Endothelial cell of umbilical vein (primary cell): ENCODE data around the gene LIN28B. TPM values are rescaled to one million over a fixed set of nuclear protein-coding genes. Genes with fewer than 3 reads are reported as not detected.

Experiments
- BruUV-seq: library from RNA; stranded (reverse); fragments of 400-500 nt; replicated peaks from 2 replicates; lab custom pipeline; 2021; lab: Mats Ljungman, UMichigan
- CTCF ChIA-PET: fragments of 300-600, 350-600 bp; sonication (Branson Sonifier 250); formaldehyde crosslinking; loops from one replicate; lab custom pipeline; 2021; ENCODE audit warnings: antibody characterized with exemption, inconsistent platforms; lab: Charles Lee
- POLR2A ChIA-PET: fragments of 300-600, 350-600 bp; sonication (Branson Sonifier 250); formaldehyde crosslinking; loops from one replicate; lab custom pipeline; 2021; ENCODE audit warnings: antibody characterized with exemption, inconsistent platforms; lab: Charles Lee
- DNase-seq: peaks from one replicate; pipeline ENCODE4 v3.0.0-alpha.2; 2011; ENCODE audit warnings: low read depth, low spot score
- FAIRE-seq: peaks from 2 replicates; lab custom pipeline; 2011; peaks lifted over from hg19 to GRCh38; lab: Jason Lieb, UNC
- H2AFZ ChIP-seq: 2 replicates; pipeline ENCODE4 v1.6.0; 2012; ENCODE audit warnings: low read depth, low read length, control low read depth, inconsistent platforms
- H3K27ac ChIP-seq: 2 replicates; pipeline ENCODE4 v1.5.1; 2011; ENCODE audit warnings: low read depth, mild to moderate bottlenecking, control low read depth, low read length, moderate library complexity; ENCODE audit not compliant: insufficient read depth
- H3K27me3 ChIP-seq, 2 experiments: 2 replicates each; pipeline versions ENCODE4 v1.6.0 to v1.6.1; 2011; ENCODE audit warnings: low read length in 2 of 2, mixed read lengths in 1 of 2; ENCODE audit not compliant: control insufficient read depth in 2 of 2, insufficient read depth in 2 of 2
- H3K36me3 ChIP-seq, 2 experiments: 2 replicates in 1 of 2; 3 replicates in 1 of 2; pipeline ENCODE4 v1.5.1; 2011; ENCODE audit warnings: low read length in 2 of 2, mild to moderate bottlenecking in 1 of 2, moderate library complexity in 1 of 2; ENCODE audit not compliant: control insufficient read depth in 2 of 2, insufficient read depth in 2 of 2; ENCODE audit errors: extremely low read depth in 1 of 2
- H3K4me1 ChIP-seq: 3 replicates; pipeline ENCODE4 v1.5.1; 2011; ENCODE audit warnings: mild to moderate bottlenecking, low read length; ENCODE audit not compliant: control insufficient read depth, insufficient read depth; ENCODE audit errors: extremely low read depth
- H3K4me2 ChIP-seq: 2 replicates; pipeline ENCODE4 v1.6.1; 2011; ENCODE audit warnings: low read length, control low read depth, mixed read lengths; ENCODE audit not compliant: insufficient read depth
- H3K4me3 ChIP-seq, 3 experiments: fragments of 200-600 bp in 1 of 3; sonication (generic), shearing (Covaris generic) in 1 of 3; replicated peaks in 1 of 3; 2 replicates each; pipeline ENCODE4 v1.5.1; 2011 to 2016; ENCODE audit warnings: control low read depth in 3 of 3, low read length in 3 of 3, mild to moderate bottlenecking in 2 of 3, inconsistent platforms in 1 of 3, low read depth in 1 of 3, moderate library complexity in 1 of 3; ENCODE audit not compliant: insufficient read depth in 1 of 3
- H3K79me2 ChIP-seq: 2 replicates; pipeline ENCODE4 v1.6.0; 2012; ENCODE audit warnings: low read length, inconsistent platforms; ENCODE audit not compliant: control insufficient read depth, insufficient read depth
- H3K9ac ChIP-seq: replicated peaks from 2 replicates; pipeline ENCODE3; 2011; ENCODE audit warnings: low read length, control low read depth; ENCODE audit not compliant: insufficient read depth; ENCODE audit errors: extremely low read depth
- H3K9me1 ChIP-seq: replicated peaks from 3 replicates; pipeline ENCODE4 v1.6.0; 2011; ENCODE audit warnings: mild to moderate bottlenecking, low read length; ENCODE audit not compliant: control insufficient read depth, insufficient read depth; ENCODE audit errors: extremely low read depth
- H3K9me3 ChIP-seq: replicated peaks from 2 replicates; pipeline ENCODE4 v1.5.1; 2012; ENCODE audit warnings: low read length, inconsistent platforms; ENCODE audit not compliant: control insufficient read depth, insufficient read depth
- H4K20me1 ChIP-seq: replicated peaks from 2 replicates; pipeline ENCODE3; 2011; ENCODE audit warnings: mild to moderate bottlenecking, low read length; ENCODE audit not compliant: control insufficient read depth, insufficient read depth; ENCODE audit errors: extremely low read depth
- EZH2 ChIP-seq: IDR thresholded peaks from 2 replicates; pipeline ENCODE4 v1.6.1; 2012; ENCODE audit warnings: borderline replicate concordance, low read depth, mild to moderate bottlenecking, moderate library complexity, low read length, inconsistent platforms; ENCODE audit not compliant: severe bottlenecking
- FOS ChIP-seq: IDR thresholded peaks from 2 replicates; pipeline ENCODE4 v1.6.1; 2011; ENCODE audit warnings: mild to moderate bottlenecking, low read length, moderate library complexity, borderline replicate concordance; ENCODE audit not compliant: insufficient read depth
- GATA2 ChIP-seq: IDR thresholded peaks from 2 replicates; pipeline ENCODE4 v1.7.0; 2011; ENCODE audit warnings: low read depth, mild to moderate bottlenecking, moderate library complexity, mixed read lengths, low read length; ENCODE audit not compliant: insufficient read length, insufficient read depth
- JUN ChIP-seq: IDR thresholded peaks from 2 replicates; pipeline ENCODE4 v1.6.1; 2011; ENCODE audit warnings: borderline replicate concordance, low read depth; ENCODE audit not compliant: insufficient read length, insufficient read depth
- MYC ChIP-seq: IDR thresholded peaks from one replicate; pipeline ENCODE4 v1.6.1; 2011; ENCODE audit warnings: mild to moderate bottlenecking, low read depth, low read length
- POLR2A ChIP-seq: IDR thresholded peaks from 2 replicates; pipeline ENCODE4 v1.6.1; 2012; ENCODE audit warnings: low read depth, mild to moderate bottlenecking, control low read depth, low read length
- POLR2AphosphoS5 ChIP-seq: IDR thresholded peaks from 2 replicates; pipeline ENCODE4 v1.6.1; 2012; ENCODE audit warnings: low read depth, mild to moderate bottlenecking, control low read depth, low read length, moderate library complexity; ENCODE audit not compliant: insufficient read depth
- dilution Hi-C: fragments of 300-500 bp; cut with MboI; formaldehyde crosslinking; loops from one replicate; pipeline ENCODE4 v1.15.0; 2019; ENCODE audit warnings: low sequenced_read_pairs; ENCODE audit not compliant: extremely low pct_ligation_motif_present
- intact Hi-C: fragments of 100-400 bp; cut with micrococcal nuclease; formaldehyde crosslinking; loops from one replicate; pipeline ENCODE4 v1.10.0; 2022
- polyA plus RNA-seq, 4 experiments: library from polyadenylated mRNA; depleted of rRNA in 3 of 4; stranded (reverse) in 3 of 4; unstranded in 1 of 4; fragments of >200 nt; gene quantifications; 2 replicates each; pipeline versions ENCODE4 v1.2.1 to v1.2.3, GENCODE V29; 2011 to 2012; ENCODE audit warnings: missing spikeins in 1 of 4
- total RNA-seq: library from RNA; stranded (reverse); gene quantifications from 2 replicates; pipeline ENCODE4 v1.2.3, GENCODE V29; 2021
- TF ChIP-seq, protein P1 (sequence below), 2 donors: IDR thresholded peaks; 1 replicate in 1 of 2; 2 replicates in 1 of 2; pipeline ENCODE4 v1.5.1; 2011; ENCODE audit warnings: low read length in 2 of 2, mild to moderate bottlenecking in 2 of 2, moderate library complexity in 2 of 2, control low read depth in 1 of 2, inconsistent platforms in 1 of 2, low read depth in 1 of 2; ENCODE audit not compliant: insufficient read depth in 1 of 2; ENCODE audit errors: extremely low read depth in 1 of 2
- TF ChIP-seq, protein P2 (sequence below): IDR thresholded peaks from 2 replicates; pipeline ENCODE4 v1.6.1; 2011; ENCODE audit not compliant: insufficient read depth, insufficient read length

LIN28B gene
- total and polyA plus RNA-seq, 2 donors (not counting 3 experiments of a cell fraction or from before 2014, with no cell fraction given) = not detected

DNA sequence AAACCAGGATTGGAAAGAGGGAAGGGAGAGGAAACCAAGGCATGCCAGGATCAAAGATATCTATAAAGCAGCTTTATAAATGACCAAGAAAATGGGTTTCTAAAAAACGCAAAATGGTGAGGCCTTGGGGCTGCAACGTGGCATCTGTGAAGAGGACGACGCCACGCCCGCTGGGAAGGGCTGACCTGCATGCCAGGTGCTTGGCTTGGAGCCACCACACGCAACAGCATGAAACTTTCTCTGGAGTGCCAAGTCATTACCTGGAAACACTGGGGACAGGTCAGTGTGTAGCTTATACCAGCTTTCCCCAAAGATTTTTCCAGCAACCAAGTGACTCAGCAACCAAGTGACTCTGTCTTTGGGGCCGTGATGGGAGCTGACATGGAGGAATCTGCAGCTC lies 140.4 kb downstream of the LIN28B start:
- no peak overlapping the region for H3K27ac ChIP-seq
- CTCF ChIA-PET = interaction anchor here (0.8 to 1.4 kb wide), 2 partner anchors 10 to 306 kb away, joined by 3 to 7 read pairs (median 3); partner anchors contain the start of gene PREP
- no peak for DNase-seq
- no peak overlapping the region for H2AFZ ChIP-seq
- H3K9me1 ChIP-seq = no peaks in the 10 kb centered on the region
- no TSS peak for BruUV-seq
- no peaks in the 10 kb centered on the region for H4K20me1 ChIP-seq
- H3K4me2 ChIP-seq = no peak overlapping the region
- TF ChIP-seq EZH2 (no peak), MYC (no peak), JUN (no peak), POLR2AphosphoS5 (no peak), POLR2A (no peak), GATA2 (no peak), FOS (no peak)
- TF ChIP-seq, protein P1, sequence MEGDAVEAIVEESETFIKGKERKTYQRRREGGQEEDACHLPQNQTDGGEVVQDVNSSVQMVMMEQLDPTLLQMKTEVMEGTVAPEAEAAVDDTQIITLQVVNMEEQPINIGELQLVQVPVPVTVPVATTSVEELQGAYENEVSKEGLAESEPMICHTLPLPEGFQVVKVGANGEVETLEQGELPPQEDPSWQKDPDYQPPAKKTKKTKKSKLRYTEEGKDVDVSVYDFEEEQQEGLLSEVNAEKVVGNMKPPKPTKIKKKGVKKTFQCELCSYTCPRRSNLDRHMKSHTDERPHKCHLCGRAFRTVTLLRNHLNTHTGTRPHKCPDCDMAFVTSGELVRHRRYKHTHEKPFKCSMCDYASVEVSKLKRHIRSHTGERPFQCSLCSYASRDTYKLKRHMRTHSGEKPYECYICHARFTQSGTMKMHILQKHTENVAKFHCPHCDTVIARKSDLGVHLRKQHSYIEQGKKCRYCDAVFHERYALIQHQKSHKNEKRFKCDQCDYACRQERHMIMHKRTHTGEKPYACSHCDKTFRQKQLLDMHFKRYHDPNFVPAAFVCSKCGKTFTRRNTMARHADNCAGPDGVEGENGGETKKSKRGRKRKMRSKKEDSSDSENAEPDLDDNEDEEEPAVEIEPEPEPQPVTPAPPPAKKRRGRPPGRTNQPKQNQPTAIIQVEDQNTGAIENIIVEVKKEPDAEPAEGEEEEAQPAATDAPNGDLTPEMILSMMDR (IDR thresholded peaks at IDR 0.05; ENCODE audit: extremely low read depth in 1 of 2, insufficient read depth in 1 of 2, low read depth in 1 of 2, low read length in 2 of 2) = no peak
- TF ChIP-seq, protein P2, sequence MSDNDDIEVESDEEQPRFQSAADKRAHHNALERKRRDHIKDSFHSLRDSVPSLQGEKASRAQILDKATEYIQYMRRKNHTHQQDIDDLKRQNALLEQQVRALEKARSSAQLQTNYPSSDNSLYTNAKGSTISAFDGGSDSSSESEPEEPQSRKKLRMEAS = no peak
- intact Hi-C loops = no loop called here
- POLR2A ChIA-PET = no interaction called here
- no peaks in the 10 kb centered on the region for H3K9me3 ChIP-seq
- H3K27me3 ChIP-seq = no peaks in the 10 kb centered on the region
- H3K79me2 ChIP-seq = no peaks in the 10 kb centered on the region
- FAIRE-seq = no peak
- dilution Hi-C loops = loop anchor here (25.0 kb wide), 1 partner anchor 315 kb away; the partner anchor contains the start of gene PREP
- no peaks in the 10 kb centered on the region for H3K4me1 ChIP-seq
- H3K9ac ChIP-seq = no peak overlapping the region
- H3K4me3 ChIP-seq = no peak overlapping the region
- no peaks in the 10 kb centered on the region for H3K36me3 ChIP-seq
